ENCODE measurements around the gene SLC38A9.

DNA sequence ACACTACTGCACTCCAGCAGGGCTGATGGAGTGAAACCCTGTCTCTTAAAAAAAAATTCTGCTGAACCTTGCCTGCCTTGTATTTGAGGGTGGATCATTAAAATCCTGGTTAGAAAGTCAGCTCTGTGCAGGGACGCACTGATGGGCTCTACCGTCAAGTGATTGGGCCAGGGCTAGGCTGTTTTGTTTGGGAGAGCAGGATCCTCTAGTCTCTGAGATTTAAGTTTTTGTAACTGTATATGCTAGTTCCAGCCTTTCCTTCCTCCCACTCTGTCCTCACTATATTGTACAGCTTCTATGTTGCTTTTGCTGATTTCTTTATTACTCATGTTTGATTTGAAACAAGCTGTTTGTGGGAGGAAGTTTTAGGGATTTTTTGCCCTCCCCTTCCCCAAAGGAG lies 37.3 kb upstream of the SLC38A9 start:
- TF ChIP-seq POLR2AphosphoS5 (IDR thresholded peaks at IDR 0.05; ENCODE audit: low read depth, low read length) (no peak), POLR2A (IDR thresholded peaks at IDR 0.05; ENCODE audit: control extremely low read depth in 1 of 2, low read depth in 2 of 2, low read length in 2 of 2) (no peak)
- TF ChIP-seq, protein P1, sequence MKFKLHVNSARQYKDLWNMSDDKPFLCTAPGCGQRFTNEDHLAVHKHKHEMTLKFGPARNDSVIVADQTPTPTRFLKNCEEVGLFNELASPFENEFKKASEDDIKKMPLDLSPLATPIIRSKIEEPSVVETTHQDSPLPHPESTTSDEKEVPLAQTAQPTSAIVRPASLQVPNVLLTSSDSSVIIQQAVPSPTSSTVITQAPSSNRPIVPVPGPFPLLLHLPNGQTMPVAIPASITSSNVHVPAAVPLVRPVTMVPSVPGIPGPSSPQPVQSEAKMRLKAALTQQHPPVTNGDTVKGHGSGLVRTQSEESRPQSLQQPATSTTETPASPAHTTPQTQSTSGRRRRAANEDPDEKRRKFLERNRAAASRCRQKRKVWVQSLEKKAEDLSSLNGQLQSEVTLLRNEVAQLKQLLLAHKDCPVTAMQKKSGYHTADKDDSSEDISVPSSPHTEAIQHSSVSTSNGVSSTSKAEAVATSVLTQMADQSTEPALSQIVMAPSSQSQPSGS (IDR thresholded peaks at IDR 0.05; ENCODE audit: low read length) = no peak

All from H1 (cell line).